Frontal cortex (tissue), 4 donors: Measurements from ENCODE around the gene NCKAP5. TPM values are rescaled to one million over a fixed set of nuclear protein-coding genes. Genes with fewer than 3 reads are reported as not detected.

Experiments
- DNase-seq, 2 donors: peaks; one replicate each; pipeline ENCODE4 v3.0.0; 2012; ENCODE audit warnings: low spot score in 2 of 2
- FAIRE-seq: peaks from 2 replicates; lab custom pipeline; 2012; peaks lifted over from hg19 to GRCh38; lab: Jason Lieb, UNC
- total RNA-seq: library from RNA; depleted of rRNA; stranded (reverse); fragments of >200 nt; gene quantifications from one replicate; pipeline ENCODE4 v1.2.3, GENCODE V29; 2014
- donor health status: control.
- donor health status: control.
- donor health status: control.

NCKAP5 gene
- total RNA-seq, 1 donor from 2014 or later = 9.0 TPM

DNA sequence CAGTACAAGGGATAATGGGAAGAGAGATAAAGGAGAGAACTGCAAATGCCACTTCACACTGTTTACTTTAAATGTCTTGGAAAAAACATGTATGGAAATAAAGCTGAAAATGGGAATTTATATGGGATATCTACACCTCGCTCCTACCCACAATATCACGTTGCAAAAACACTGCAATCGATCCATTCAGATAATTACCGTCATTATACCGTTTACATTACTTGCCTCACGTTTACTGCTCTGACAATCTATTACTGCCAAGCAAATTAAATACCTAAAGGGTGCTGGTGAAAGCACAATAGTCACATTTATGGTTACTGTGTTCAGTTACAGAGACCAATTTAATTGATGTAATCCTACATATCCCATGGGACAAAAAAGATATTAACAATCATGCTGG, 683.6 kb downstream of the NCKAP5 start:
- DNase-seq = no peak
- no peak for FAIRE-seq

DNA sequence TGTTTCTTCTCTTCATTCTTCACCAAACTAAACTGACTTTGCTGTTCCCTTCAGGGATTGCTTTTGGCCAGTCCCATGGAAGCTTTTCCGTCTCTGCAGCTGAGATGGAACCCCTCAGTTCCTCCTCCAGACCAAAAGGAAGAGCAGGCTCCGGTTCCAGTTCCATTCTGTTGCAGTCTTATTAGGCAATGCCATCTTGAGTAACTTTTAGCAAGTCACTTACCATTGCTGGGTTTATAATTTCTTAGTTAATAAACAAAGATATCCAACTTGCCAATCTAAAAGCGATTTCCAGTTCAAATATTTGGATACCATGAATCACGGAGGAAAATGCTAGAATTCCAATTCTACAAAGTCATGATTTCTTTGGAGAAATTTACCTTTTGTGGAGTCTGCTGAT, 684.0 kb downstream of the NCKAP5 start:
- FAIRE-seq = no peak

GRCh38 chr2:132883430-132883829, 684.8 kb downstream of the NCKAP5 start:
- DNase-seq (no peak), FAIRE-seq (no peak)

More for the DNA sequence above, 684.0 kb downstream of the NCKAP5 start:
- no peak for DNase-seq

- DNase-seq = no peak
- FAIRE-seq = no peak
Observed at GRCh38 chr2:132881546-132881945, 686.7 kb downstream of the NCKAP5 start.

GRCh38 chr2:132877923-132878322, 690.3 kb downstream of the NCKAP5 start:
- FAIRE-seq (no peak), DNase-seq (no peak)

GRCh38 chr2:132876745-132877391, 691.4 kb downstream of the NCKAP5 start:
- FAIRE-seq = no peak

DNA sequence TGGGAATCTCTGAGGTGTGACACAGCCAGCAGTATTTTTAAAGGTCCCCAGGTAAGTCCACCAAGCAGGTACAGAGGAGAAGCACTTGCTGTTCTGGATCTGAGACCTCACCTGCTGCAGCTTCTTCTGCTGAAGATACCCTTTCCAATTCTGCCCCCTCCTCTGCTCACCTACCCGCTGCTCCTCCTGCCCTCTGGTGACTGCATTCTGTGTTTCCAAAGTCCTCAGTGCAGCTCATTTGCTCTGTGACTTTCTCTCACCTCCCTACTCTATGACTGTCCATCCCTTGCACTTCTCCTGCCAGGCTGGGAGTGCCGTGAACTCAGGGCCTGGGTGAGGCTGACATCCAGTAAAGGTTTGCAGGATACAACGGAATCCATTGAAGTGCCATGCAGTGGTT, 693.1 kb downstream of the NCKAP5 start:
- no peak for DNase-seq
- no peak for FAIRE-seq

More at GRCh38 chr2:132876745-132877391, 691.4 kb downstream of the NCKAP5 start:
- DNase-seq = no peak

GRCh38 chr2:132873738-132874137, 694.5 kb downstream of the NCKAP5 start:
- FAIRE-seq = no peak

GRCh38 chr2:132871831-132872230, 696.4 kb downstream of the NCKAP5 start:
- FAIRE-seq (no peak), DNase-seq (no peak)

More at GRCh38 chr2:132873738-132874137, 694.5 kb downstream of the NCKAP5 start:
- no peak for DNase-seq

GRCh38 chr2:132863961-132864360, 704.3 kb downstream of the NCKAP5 start:
- FAIRE-seq (no peak), DNase-seq (no peak)

- DNase-seq = no peak
- no peak for FAIRE-seq
Observed at GRCh38 chr2:132860220-132860619, 708.0 kb downstream of the NCKAP5 start.

- no peak for FAIRE-seq
- DNase-seq = no peak
Observed at GRCh38 chr2:132859590-132859989, 708.7 kb downstream of the NCKAP5 start.

DNA sequence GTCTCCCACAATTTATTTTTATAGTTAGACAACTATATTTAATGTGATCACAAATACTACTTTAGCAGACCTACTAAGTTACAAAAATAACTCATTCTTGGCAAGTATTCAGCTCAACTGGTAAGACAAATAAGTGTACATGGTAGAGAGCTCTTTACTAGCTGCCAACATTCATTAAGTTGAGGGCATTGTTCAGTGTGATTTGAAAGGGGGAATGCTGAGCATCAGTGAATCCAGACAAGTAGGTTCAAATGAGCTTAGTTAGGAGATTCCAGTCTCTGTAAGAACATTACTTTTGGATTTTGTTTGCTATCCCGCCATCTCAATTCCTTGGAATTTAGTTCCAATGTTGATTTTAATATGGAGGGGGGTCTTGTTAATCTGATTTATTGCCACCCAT, 710.9 kb downstream of the NCKAP5 start:
- no peak for DNase-seq
- no peak for FAIRE-seq

- no peak for DNase-seq
- FAIRE-seq = no peak
Observed at GRCh38 chr2:132850688-132851087, 717.6 kb downstream of the NCKAP5 start.

DNA sequence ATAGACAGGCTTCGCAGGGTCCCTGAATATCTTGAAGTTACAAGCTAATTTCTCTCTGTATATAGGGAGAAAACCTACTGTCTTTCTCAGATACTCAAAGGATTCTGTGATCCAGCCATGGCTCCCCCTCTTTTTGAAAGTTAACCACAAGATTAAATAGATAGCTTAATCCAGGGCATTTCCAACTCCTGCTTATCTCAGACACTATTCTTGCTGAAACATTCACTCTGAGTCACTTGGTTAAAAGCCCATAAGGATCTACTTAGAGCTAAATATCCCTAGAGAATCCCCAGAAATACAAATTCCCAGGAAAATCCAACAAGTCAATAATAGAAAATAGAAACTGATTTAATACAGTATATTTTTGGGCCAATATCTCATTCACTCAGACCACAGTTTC, 719.1 kb downstream of the NCKAP5 start:
- FAIRE-seq = no peak

DNA sequence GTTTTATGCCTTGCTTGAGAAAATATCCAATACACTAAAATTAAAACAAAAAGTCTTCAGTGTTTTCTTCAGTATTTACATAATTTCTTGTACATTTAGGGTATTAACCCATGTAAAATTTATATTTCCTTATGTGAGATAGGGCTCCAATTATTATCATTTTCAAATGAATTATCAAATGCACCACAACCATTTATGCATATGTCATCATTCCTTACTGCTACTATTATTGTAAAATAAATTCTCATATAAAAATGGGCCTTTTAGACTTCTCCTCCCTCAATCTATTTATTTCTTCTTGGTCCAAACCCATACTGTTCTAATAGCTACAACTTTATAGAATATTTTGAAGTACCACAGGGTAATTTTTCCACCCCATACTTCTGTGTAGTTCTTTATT, 722.9 kb downstream of the NCKAP5 start:
- DNase-seq = no peak
- no peak for FAIRE-seq

More for the DNA sequence above, 719.1 kb downstream of the NCKAP5 start:
- DNase-seq = no peak

DNA sequence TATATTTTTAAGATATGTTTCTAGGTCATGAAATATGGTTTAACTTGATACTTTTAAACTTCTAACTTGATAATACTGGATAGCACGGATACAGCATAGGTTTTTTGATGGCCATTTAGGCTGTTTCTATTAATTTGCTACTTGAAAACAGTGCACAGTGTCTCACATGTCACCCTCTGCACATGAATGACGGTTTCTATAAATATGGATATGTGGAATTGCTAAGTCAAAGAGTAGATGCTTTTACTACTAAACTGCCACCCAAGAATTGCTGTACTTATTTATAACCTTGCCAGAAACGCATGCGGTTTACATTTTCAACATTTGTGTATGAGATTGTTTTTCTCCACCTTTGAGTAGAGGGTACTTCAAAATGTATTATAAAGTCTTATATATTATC, 723.7 kb downstream of the NCKAP5 start:
- DNase-seq (no peak), FAIRE-seq (no peak)

- FAIRE-seq (no peak), DNase-seq (no peak)
Observed at GRCh38 chr2:132837769-132838168, 730.5 kb downstream of the NCKAP5 start.

- DNase-seq (no peak), FAIRE-seq (no peak)
Observed at GRCh38 chr2:132830321-132830827, 737.9 kb downstream of the NCKAP5 start.

GRCh38 chr2:132825601-132826000, 742.7 kb downstream of the NCKAP5 start:
- DNase-seq = no peak
- FAIRE-seq = no peak

GRCh38 chr2:132824716-132825115, 743.5 kb downstream of the NCKAP5 start:
- FAIRE-seq (no peak), DNase-seq (no peak)

GRCh38 chr2:132816234-132816633, 752.0 kb downstream of the NCKAP5 start:
- no peak for DNase-seq
- FAIRE-seq = no peak
